Chondrocyte (in vitro differentiated cells): Measurements from ENCODE around the gene P2RY2. TPM values are rescaled to one million over a fixed set of nuclear protein-coding genes. Genes with fewer than 3 reads are reported as not detected.

Experiments
- DNase-seq: peaks from one replicate; pipeline ENCODE4 v3.0.0; 2021; ENCODE audit warnings: mixed read lengths, low spot score
- H3K27ac Mint-ChIP-seq: one replicate; pipeline ENCODE4 v1.8.0; 2021; ENCODE audit warnings: mild to moderate bottlenecking, moderate library complexity, mixed read lengths; ENCODE audit not compliant: unreplicated experiment
- H3K27me3 Mint-ChIP-seq: 2 replicates; pipeline ENCODE4 v1.8.0; 2021; ENCODE audit warnings: low read depth, mixed read lengths
- H3K36me3 Mint-ChIP-seq: 2 replicates; pipeline ENCODE4 v1.8.0; 2021; ENCODE audit warnings: low read depth, mixed read lengths
- H3K4me1 Mint-ChIP-seq: 2 replicates; pipeline ENCODE4 v1.8.0; 2021; ENCODE audit warnings: low read depth, mild to moderate bottlenecking, mixed read lengths
- H3K4me3 Mint-ChIP-seq: one replicate; pipeline ENCODE4 v1.8.0; 2021; ENCODE audit warnings: mild to moderate bottlenecking, moderate library complexity, mixed read lengths; ENCODE audit not compliant: unreplicated experiment
- H3K9me3 Mint-ChIP-seq: 2 replicates; pipeline ENCODE4 v1.8.0; 2021; ENCODE audit warnings: low read depth, mixed read lengths
- CTCF ChIP-seq: fragments of 200-600 bp; sonication (generic); IDR thresholded peaks from 2 replicates; pipeline ENCODE4 v1.5.0; 2021; ENCODE audit warnings: antibody characterized with exemption, mild to moderate bottlenecking, moderate library complexity
- total RNA-seq: library from RNA; stranded (reverse); gene quantifications from 3 replicates; pipeline ENCODE4 v1.2.1, GENCODE V29; 2021

P2RY2 gene
- total RNA-seq, 1 donor from 2014 or later, result 0.32 TPM

- DNase-seq, result peak; percentile 81
- Mint-ChIP-seq H3K36me3 (no peaks in the 10 kb centered on the region), H3K27me3 (no peaks in the 10 kb centered on the region), H3K27ac (no peak overlapping the region), H3K4me3 (no peak overlapping the region), H3K4me1 (peaks cover 6% of the 10 kb centered on the region), H3K9me3 (no peaks in the 10 kb centered on the region)
- TF ChIP-seq CTCF, result no peak
These were observed 16.5 kb downstream of the P2RY2 start for GRCh38 chr11:73234471-73235181.

DNA sequence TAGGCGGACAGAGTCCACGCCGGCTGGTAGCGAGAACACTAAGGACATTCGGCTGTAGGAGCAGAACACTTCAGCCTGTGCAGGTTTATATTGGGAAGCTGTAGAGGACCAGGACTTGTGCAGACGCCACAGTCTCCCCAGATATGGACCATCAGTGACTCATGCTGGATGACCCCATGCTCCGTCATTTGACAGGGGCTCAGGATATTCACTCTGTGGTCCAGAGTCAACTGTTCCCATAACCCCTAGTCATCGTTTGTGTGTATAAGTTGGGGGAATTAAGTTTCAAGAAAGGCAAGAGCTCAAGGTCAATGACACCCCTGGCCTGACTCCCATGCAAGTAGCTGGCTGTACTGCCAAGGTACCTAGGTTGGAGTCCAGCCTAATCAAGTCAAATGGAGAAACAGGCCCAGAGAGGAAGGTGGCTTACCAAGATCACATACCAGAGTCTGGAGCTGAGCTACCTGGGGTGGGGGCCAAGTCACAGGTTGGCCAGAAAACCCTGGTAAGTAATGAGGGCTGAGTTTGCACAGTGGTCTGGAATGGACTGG lies 17.2 kb downstream of the P2RY2 start:
- H3K4me3 Mint-ChIP-seq, result no peak overlapping the region
- H3K27me3 Mint-ChIP-seq, result no peaks in the 10 kb centered on the region
- H3K9me3 Mint-ChIP-seq, result no peaks in the 10 kb centered on the region
- no peak for TF ChIP-seq CTCF
- no peak overlapping the region for H3K27ac Mint-ChIP-seq
- peaks cover 8% of the 10 kb centered on the region for H3K4me1 Mint-ChIP-seq
- H3K36me3 Mint-ChIP-seq, result no peaks in the 10 kb centered on the region
- DNase-seq, result no peak

DNA sequence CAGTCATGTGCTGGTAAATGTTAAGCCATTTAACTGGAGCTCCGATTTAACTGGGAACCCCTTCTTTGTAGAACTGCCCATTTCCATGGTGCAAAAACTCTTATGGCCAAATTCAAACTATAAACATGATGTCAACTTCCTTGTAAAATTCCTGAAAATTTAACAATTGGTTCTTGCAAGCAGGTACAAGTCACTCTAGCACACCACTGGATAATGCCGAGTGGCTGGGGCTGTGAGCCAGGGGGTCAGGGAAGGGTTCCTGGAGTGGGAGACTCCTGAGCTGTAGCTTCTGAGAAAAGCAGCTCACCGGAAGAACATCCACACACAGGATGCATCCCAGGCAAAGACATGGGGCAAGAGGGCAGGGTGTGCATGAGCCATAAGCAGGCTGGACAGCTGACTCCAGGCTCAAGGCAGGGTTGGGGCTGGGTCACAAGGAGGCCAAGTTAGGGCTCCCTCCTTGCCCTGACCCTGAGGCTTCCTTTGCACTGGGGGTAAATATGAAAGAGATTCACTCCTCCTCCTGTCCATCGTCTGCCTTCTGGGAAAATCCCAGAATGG lies 18.2 kb downstream of the P2RY2 start:
- Mint-ChIP-seq H3K4me1 (peaks cover 9% of the 10 kb centered on the region), H3K4me3 (no peak overlapping the region), H3K9me3 (no peaks in the 10 kb centered on the region), H3K27me3 (no peaks in the 10 kb centered on the region), H3K36me3 (no peaks in the 10 kb centered on the region), H3K27ac (no peak overlapping the region)
- DNase-seq, result peak; percentile 30
- TF ChIP-seq CTCF, result no peak

- no peaks in the 10 kb centered on the region for H3K36me3 Mint-ChIP-seq
- H3K4me3 Mint-ChIP-seq, result no peak overlapping the region
- no peak for DNase-seq
- peaks cover 9% of the 10 kb centered on the region for H3K4me1 Mint-ChIP-seq
- no peaks in the 10 kb centered on the region for H3K27me3 Mint-ChIP-seq
- H3K9me3 Mint-ChIP-seq, result no peaks in the 10 kb centered on the region
- TF ChIP-seq CTCF, result peak; percentile 74
- H3K27ac Mint-ChIP-seq, result no peak overlapping the region
These were observed 18.8 kb downstream of the P2RY2 start for GRCh38 chr11:73236854-73237253.

DNA sequence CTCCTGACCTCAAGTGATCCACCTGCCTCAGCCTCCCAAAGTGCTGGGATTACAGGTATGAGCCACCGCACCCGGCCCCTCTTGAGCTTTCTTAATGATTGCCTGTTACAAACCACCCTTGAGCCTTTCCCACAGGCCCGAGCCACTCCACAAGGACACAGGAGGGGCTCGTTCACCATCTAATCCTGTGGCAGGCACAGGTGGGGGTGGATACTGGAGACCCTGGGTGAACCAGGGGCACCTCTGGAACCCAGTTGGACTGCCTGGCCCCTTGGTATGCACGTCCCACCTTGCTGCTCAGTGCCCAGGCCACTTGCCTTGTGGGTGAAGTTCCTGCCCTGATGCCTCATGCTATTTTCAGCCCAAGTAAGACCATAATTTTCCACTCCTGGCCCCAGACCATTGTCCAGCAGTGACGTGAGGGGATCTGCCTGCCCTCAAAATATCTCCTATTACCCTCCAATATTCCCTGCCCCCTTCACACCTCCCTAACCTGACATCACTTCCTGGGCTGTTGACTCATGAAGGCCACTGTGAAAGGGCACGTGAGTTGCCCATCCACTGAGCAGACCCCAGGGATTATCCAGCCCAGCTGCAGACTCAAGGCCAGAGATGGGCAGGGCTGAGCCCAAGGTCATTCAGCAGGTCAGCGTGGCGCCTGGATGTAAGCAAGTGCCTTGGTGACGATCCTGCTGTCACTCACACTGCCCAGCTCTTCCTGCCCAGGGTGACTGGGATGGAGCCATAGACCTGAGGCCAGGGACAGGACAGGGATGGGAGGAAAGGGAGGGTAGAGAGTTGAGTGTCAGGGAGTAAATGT lies 19.6 kb downstream of the P2RY2 start:
- Mint-ChIP-seq H3K27me3 (no peaks in the 10 kb centered on the region), H3K4me3 (no peak overlapping the region), H3K4me1 (peaks cover 15% of the 10 kb centered on the region), H3K36me3 (no peaks in the 10 kb centered on the region), H3K27ac (peak overlapping the region; percentile 36), H3K9me3 (no peaks in the 10 kb centered on the region)
- no peak for DNase-seq
- no peak for TF ChIP-seq CTCF
